CD4-positive, alpha-beta memory T cell (primary cell): ENCODE data around the gene PTPRM. TPM values are rescaled to one million over a fixed set of nuclear protein-coding genes. Genes with fewer than 3 reads are reported as not detected.
A peak's percentile ranks its signal among the peaks of the same experiment; 100 is the strongest.

Experiments
- CTCF ChIA-PET: fragments of 350-600 bp; sonication (Branson Sonifier 250); formaldehyde crosslinking; loops from one replicate; lab custom pipeline; 2021; ENCODE audit warnings: inconsistent platforms; ENCODE audit not compliant: partially characterized antibody; lab: Charles Lee
- POLR2A ChIA-PET: fragments of 350-600 bp; sonication (Branson Sonifier 250); formaldehyde crosslinking; loops from one replicate; lab custom pipeline; 2021; ENCODE audit not compliant: partially characterized antibody; lab: Charles Lee
- DNase-seq, 5 donors: peaks; one replicate each; pipeline versions ENCODE4 v3.0.0 to v3.0.0-alpha.2; 2020 to 2022; ENCODE audit warnings: mixed read lengths in 1 of 5
- H3K27ac ChIP-seq: one replicate; pipeline ENCODE4 v1.7.0; 2013; ENCODE audit warnings: low read depth, low read length
- H3K27me3 ChIP-seq: 2 replicates; pipeline ENCODE4 v1.7.0; 2013; ENCODE audit warnings: mild to moderate bottlenecking, low read length, moderate library complexity; ENCODE audit not compliant: insufficient read depth
- H3K36me3 ChIP-seq: 2 replicates; pipeline ENCODE4 v1.7.0; 2013; ENCODE audit warnings: mild to moderate bottlenecking, low read length, moderate library complexity; ENCODE audit not compliant: insufficient read depth
- H3K4me1 ChIP-seq: 2 replicates; pipeline ENCODE4 v1.7.0; 2013; ENCODE audit warnings: mild to moderate bottlenecking, low read length, moderate library complexity; ENCODE audit not compliant: insufficient read depth
- H3K4me3 ChIP-seq, 2 donors: one replicate each; pipeline ENCODE4 v1.7.0; 2013; ENCODE audit warnings: low read length in 2 of 2, mild to moderate bottlenecking in 1 of 2
- H3K9me3 ChIP-seq, 2 donors: one replicate each; pipeline ENCODE4 v1.7.0; 2013; ENCODE audit warnings: low read length in 2 of 2, control low read depth in 1 of 2; ENCODE audit not compliant: control insufficient read depth in 1 of 2
- H3K27ac Mint-ChIP-seq, 7 donors: one replicate each; pipeline ENCODE4 v1.8.0; 2020 to 2021; ENCODE audit warnings: mixed read lengths in 7 of 7, mild to moderate bottlenecking in 6 of 7, inconsistent platforms in 3 of 7, moderate library complexity in 3 of 7
- H3K27me3 Mint-ChIP-seq, 2 donors: one replicate each; pipeline ENCODE4 v1.8.0; 2020 to 2021; ENCODE audit warnings: mixed read lengths in 2 of 2
- H3K36me3 Mint-ChIP-seq, 2 donors: one replicate each; pipeline ENCODE4 v1.8.0; 2020 to 2021; ENCODE audit warnings: mixed read lengths in 2 of 2, inconsistent platforms in 1 of 2, mild to moderate bottlenecking in 1 of 2
- H3K4me1 Mint-ChIP-seq, 4 donors: one replicate each; pipeline ENCODE4 v1.8.0; 2020 to 2021; ENCODE audit warnings: mixed read lengths in 4 of 4, mild to moderate bottlenecking in 1 of 4
- H3K4me3 Mint-ChIP-seq, 8 donors: one replicate each; pipeline ENCODE4 v1.8.0; 2020 to 2021; ENCODE audit warnings: mixed read lengths in 8 of 8, mild to moderate bottlenecking in 7 of 8, moderate library complexity in 6 of 8, inconsistent platforms in 3 of 8
- H3K9me3 Mint-ChIP-seq, 8 donors: one replicate each; pipeline ENCODE4 v1.8.0; 2020 to 2021; ENCODE audit warnings: mixed read lengths in 8 of 8, mild to moderate bottlenecking in 5 of 8, inconsistent platforms in 3 of 8, moderate library complexity in 1 of 8
- intact Hi-C: fragments of 100-400 bp; cut with micrococcal nuclease; formaldehyde crosslinking; loops from one replicate; pipeline ENCODE4 v1.15.1; 2023
- polyA plus RNA-seq, 2 donors: library from polyadenylated mRNA; unstranded; fragments of 300-500 nt; fragmentation: Illumina TruSeq; gene quantifications; one replicate each; pipeline ENCODE4 v1.2.3, GENCODE V29; 2021
- total RNA-seq, 2 experiments: library from RNA; stranded (reverse); gene quantifications; one replicate each; pipeline ENCODE4 v1.2.3, GENCODE V29; 2021

The PTPRM gene
- total and polyA plus RNA-seq, 4 experiments from 2014 or later: 6.7 to 20.1 (median 12.9) TPM

DNA sequence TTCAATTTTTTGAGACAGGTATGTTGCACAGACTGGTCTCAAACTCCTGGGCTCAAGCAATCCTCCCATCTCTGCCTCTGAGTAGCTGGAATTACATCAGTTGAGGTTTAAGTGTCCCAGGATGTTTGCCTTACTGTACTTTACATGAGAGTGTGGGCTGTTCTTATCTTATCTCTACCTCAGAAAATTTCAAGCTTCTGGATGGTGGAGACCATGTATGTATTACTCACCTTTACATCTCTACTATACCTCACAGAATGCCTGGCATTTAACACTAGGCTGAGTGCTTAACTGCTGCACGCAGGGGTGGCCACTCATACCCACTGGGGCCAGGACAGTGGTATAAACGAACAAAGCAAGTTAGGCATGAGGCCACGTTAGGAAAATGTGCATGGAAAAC is 770.1 kb downstream of the PTPRM start:
- H3K27me3 Mint-ChIP-seq: no peaks in the 10 kb centered on the region
- no peaks in the 10 kb centered on the region for H3K4me1 Mint-ChIP-seq
- intact Hi-C loops: loop anchor here (10.0 kb wide), 1 partner anchor 62 kb away; no protein-coding TSS in a partner anchor
- no peaks in the 10 kb centered on the region for H3K27me3 ChIP-seq
- POLR2A ChIA-PET: no interaction called here
- no peak overlapping the region for H3K4me3 ChIP-seq
- no peaks in the 10 kb centered on the region for H3K4me1 ChIP-seq
- no peaks in the 10 kb centered on the region for H3K9me3 ChIP-seq
- no peak overlapping the region for H3K4me3 Mint-ChIP-seq
- peaks cover 0 to 2% of the 10 kb centered on the region in 2 donors for H3K36me3 Mint-ChIP-seq
- H3K27ac Mint-ChIP-seq: no peak overlapping the region
- H3K9me3 Mint-ChIP-seq: peaks cover 0 to 2% (median 0%) of the 10 kb centered on the region in 8 donors
- DNase-seq: no peak
- H3K27ac ChIP-seq: no peak overlapping the region
- H3K36me3 ChIP-seq: no peaks in the 10 kb centered on the region
- CTCF ChIA-PET: no interaction called here

DNA sequence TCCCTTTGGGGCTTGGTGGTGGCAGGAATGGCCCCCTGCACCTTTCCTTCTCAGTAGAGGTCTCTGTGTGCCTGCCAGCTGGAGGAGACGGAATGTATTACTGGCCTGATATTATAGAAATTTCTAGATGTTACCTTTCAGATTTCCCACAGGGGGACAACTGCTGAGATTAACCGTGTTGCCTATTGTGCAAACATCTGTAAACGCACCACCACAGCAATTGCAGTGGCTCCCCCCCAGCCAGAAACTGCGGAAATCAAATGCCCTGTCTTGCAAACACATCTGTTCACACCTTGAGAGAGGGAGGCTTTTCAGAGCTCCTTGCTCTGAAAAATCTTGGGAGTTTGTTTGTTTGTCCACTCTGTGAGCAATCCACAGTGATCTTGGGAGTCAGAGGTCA is 772.1 kb downstream of the PTPRM start:
- H3K27me3 Mint-ChIP-seq: no peaks in the 10 kb centered on the region
- ChIA-PET CTCF (no interaction called here), POLR2A (no interaction called here)
- no peak overlapping the region for H3K4me3 Mint-ChIP-seq
- H3K9me3 ChIP-seq: no peaks in the 10 kb centered on the region
- no peaks in the 10 kb centered on the region for H3K36me3 ChIP-seq
- peaks cover 2 to 4% of the 10 kb centered on the region in 2 donors for H3K36me3 Mint-ChIP-seq
- H3K27ac Mint-ChIP-seq: peak overlapping the region in 1 of 7 donors; percentile 1
- intact Hi-C loops: loop anchor here (10.0 kb wide), 1 partner anchor 64 kb away; no protein-coding TSS in a partner anchor
- H3K9me3 Mint-ChIP-seq: peaks cover 0 to 2% (median 0%) of the 10 kb centered on the region in 8 donors
- no peaks in the 10 kb centered on the region for H3K4me1 ChIP-seq
- H3K4me3 ChIP-seq: no peak overlapping the region
- H3K27me3 ChIP-seq: no peaks in the 10 kb centered on the region
- no peaks in the 10 kb centered on the region for H3K4me1 Mint-ChIP-seq
- H3K27ac ChIP-seq: no peak overlapping the region
- DNase-seq: no peak

DNA sequence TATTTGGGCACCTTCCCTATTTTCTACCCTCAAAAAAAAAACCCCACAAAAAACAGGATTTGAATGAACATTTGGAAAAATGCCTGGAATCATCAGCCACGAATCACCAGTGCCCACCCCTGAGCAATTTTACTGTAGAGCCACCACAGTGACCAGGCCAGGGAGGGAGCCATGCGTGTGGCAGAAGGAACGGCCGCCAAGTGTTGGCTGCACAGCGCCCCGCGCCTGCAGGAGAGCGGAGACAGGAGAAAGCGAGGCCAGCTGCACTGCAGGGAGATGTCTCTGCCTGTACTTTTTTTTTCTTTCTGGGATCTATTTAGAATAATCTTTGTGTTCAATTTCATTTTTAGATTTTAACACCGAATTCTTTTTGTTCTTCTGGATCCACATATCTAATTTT is 772.8 kb downstream of the PTPRM start:
- DNase-seq: no peak
- POLR2A ChIA-PET: no interaction called here
- Mint-ChIP-seq H3K4me1 (no peaks in the 10 kb centered on the region), H3K27ac (no peak overlapping the region), H3K4me3 (no peak overlapping the region), H3K36me3 (peaks cover 2 to 4% of the 10 kb centered on the region in 2 donors), H3K9me3 (peaks cover 0 to 2% (median 0%) of the 10 kb centered on the region in 8 donors), H3K27me3 (no peaks in the 10 kb centered on the region)
- no peaks in the 10 kb centered on the region for H3K4me1 ChIP-seq
- CTCF ChIA-PET: no interaction called here
- intact Hi-C loops: loop anchor here (10.0 kb wide), 1 partner anchor 65 kb away; no protein-coding TSS in a partner anchor
- H3K27ac ChIP-seq: no peak overlapping the region
- no peaks in the 10 kb centered on the region for H3K36me3 ChIP-seq
- H3K27me3 ChIP-seq: no peaks in the 10 kb centered on the region
- H3K4me3 ChIP-seq: no peak overlapping the region
- no peaks in the 10 kb centered on the region for H3K9me3 ChIP-seq

DNA sequence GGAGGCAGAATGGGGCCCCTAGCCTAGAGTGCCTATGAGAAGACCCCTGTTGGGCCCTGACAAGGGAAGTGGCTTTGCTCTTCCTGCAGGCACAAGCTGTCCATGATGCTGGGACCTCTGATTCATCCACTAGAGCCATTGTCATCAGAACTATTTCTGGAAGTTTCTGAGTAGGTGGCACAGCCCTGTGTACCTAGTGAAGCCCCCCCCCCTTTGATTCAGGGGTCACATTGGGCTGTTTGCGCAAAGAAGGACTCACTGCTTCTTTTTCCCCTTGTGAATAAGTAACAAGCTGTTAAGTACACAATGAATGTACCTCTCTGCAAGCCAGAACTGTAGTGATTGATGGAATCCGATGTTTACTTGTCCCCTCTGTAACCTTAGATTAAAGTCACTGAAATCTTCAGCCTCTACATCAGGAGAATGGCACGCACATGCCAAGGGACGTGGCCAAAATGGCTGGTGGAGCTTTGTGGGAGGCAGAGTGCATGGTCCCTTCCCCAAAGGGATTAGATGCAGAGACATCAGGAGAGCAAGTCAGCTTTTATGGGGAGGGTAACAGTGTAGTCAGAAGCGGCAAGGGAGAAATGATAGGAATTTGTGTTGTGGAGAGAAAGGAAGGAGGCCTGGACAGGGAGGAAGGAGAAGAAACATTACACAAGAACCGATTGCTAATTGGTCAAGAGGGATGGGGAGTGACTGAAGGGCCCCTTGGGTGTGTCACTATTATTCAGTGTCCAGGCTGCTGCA is 774.5 kb downstream of the PTPRM start:
- no peak overlapping the region for H3K27ac ChIP-seq
- no peak for DNase-seq
- intact Hi-C loops: no loop called here
- Mint-ChIP-seq H3K9me3 (peaks cover 0 to 2% (median 0%) of the 10 kb centered on the region in 8 donors), H3K36me3 (peaks cover 2 to 4% of the 10 kb centered on the region in 2 donors), H3K27ac (no peak overlapping the region), H3K4me1 (no peaks in the 10 kb centered on the region), H3K27me3 (no peaks in the 10 kb centered on the region), H3K4me3 (no peak overlapping the region)
- ChIA-PET POLR2A (no interaction called here), CTCF (interaction anchor here (1.0 kb wide), 1 partner anchor 8 kb away, joined by 3 read pairs; no protein-coding TSS in a partner anchor)
- H3K4me3 ChIP-seq: no peak overlapping the region
- no peaks in the 10 kb centered on the region for H3K4me1 ChIP-seq
- H3K9me3 ChIP-seq: no peaks in the 10 kb centered on the region
- H3K36me3 ChIP-seq: no peaks in the 10 kb centered on the region
- no peaks in the 10 kb centered on the region for H3K27me3 ChIP-seq

DNA sequence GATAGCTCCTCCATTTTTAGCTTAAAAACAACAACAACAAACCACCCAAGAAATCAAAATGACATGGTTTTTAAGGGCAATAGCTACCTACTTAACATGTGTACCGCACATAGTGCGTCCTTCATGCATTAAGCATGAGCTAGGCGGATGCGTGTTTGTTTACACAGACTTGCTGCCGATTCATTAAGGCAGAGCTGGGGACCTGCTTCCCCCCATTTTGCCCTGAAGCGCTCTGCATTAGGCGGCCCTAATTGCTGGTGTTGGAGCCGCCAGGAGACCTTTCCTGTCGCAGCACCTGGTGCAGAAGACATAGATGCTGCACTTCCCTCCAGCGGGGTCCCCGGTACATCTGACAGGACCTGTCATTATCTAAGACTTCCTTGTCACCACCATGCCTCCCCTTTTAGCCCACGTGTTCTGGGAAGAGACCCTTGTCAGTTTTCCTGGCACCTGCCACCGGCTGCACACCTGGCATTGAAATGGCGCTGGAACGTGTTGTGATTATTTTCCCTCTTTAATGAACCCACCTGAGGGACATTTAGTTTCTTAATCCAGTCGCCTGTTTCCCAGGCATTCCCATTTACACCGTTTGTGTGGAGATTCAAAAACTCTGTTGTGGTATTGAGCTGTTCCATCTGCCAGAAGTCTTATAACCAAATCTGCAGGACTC is 781.1 kb downstream of the PTPRM start:
- Histone ChIP-seq H3K36me3 (no peaks in the 10 kb centered on the region), H3K4me3 (no peak overlapping the region), H3K27ac (no peak overlapping the region), H3K9me3 (no peaks in the 10 kb centered on the region), H3K27me3 (no peaks in the 10 kb centered on the region), H3K4me1 (no peaks in the 10 kb centered on the region)
- H3K27me3 Mint-ChIP-seq: no peaks in the 10 kb centered on the region
- POLR2A ChIA-PET: no interaction called here
- no peak overlapping the region for H3K4me3 Mint-ChIP-seq
- DNase-seq: no peak
- no peak overlapping the region for H3K27ac Mint-ChIP-seq
- no peaks in the 10 kb centered on the region for H3K9me3 Mint-ChIP-seq
- intact Hi-C loops: no loop called here
- H3K36me3 Mint-ChIP-seq: peaks cover 0 to 4% of the 10 kb centered on the region in 2 donors
- CTCF ChIA-PET: no interaction called here
- no peaks in the 10 kb centered on the region for H3K4me1 Mint-ChIP-seq

- Mint-ChIP-seq H3K36me3 (no peaks in the 10 kb centered on the region), H3K4me1 (no peaks in the 10 kb centered on the region), H3K4me3 (no peak overlapping the region), H3K27me3 (no peaks in the 10 kb centered on the region), H3K9me3 (no peaks in the 10 kb centered on the region), H3K27ac (no peak overlapping the region)
- Histone ChIP-seq H3K9me3 (no peaks in the 10 kb centered on the region), H3K4me1 (no peaks in the 10 kb centered on the region), H3K27ac (no peak overlapping the region), H3K4me3 (no peak overlapping the region), H3K36me3 (no peaks in the 10 kb centered on the region), H3K27me3 (no peaks in the 10 kb centered on the region)
- ChIA-PET POLR2A (no interaction called here), CTCF (interaction anchor here (0.7 kb wide), 1 partner anchor 16 kb away, joined by 3 read pairs; no protein-coding TSS in a partner anchor)
- no peak for DNase-seq
- intact Hi-C loops: no loop called here
Observed at GRCh38 chr18:8349608-8350323, 782.6 kb downstream of the PTPRM start.

GRCh38 chr18:8350628-8351027 is 783.5 kb downstream of the PTPRM start:
- Mint-ChIP-seq H3K36me3 (no peaks in the 10 kb centered on the region), H3K27me3 (no peaks in the 10 kb centered on the region), H3K9me3 (no peaks in the 10 kb centered on the region), H3K4me1 (no peaks in the 10 kb centered on the region), H3K27ac (no peak overlapping the region), H3K4me3 (no peak overlapping the region)
- POLR2A ChIA-PET: no interaction called here
- Histone ChIP-seq H3K4me3 (no peak overlapping the region), H3K4me1 (no peaks in the 10 kb centered on the region), H3K27me3 (no peaks in the 10 kb centered on the region), H3K9me3 (no peaks in the 10 kb centered on the region), H3K36me3 (no peaks in the 10 kb centered on the region), H3K27ac (no peak overlapping the region)
- CTCF ChIA-PET: interaction anchor here (0.7 kb wide), 1 partner anchor 17 kb away, joined by 3 read pairs; no protein-coding TSS in a partner anchor
- DNase-seq: no peak
- intact Hi-C loops: no loop called here
